HG03060 (cell line): ENCODE results near the gene PPP1R1A.

Experiments used
- ATAC-seq: cut with Tn5 transposase; IDR thresholded peaks from one replicate; pipeline ENCODE4 v1.9.1; 2021; ENCODE audit warnings: low read depth, moderate number of reproducible peaks; ENCODE audit not compliant: unreplicated experiment

The PPP1R1A gene

DNA sequence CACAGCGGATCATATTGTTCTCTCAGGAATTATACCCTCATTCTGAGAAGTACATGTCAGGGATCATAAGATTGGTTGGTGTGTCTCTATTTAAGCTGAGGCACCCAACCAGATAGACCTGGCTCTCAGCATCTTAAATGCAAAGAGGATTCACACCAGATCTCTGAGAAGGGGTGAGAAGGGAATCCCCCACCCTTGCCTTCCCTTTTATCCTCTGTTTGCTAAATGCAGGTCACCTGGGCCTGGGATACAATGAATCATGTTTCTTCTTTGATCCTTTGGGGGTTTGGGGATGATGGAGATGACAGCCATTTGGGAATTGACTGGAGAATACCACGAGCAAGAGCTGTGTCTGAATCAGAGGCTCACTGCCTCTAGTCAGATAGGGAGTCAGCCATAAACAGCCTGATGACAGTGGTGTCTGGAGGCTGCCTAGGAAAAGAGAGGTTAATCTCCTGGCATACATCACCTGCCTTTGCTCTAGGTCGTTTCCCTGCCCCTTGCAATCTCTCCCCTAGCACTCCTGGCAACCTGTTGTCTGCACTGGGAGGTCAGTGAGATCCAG is 50.2 kb downstream of the PPP1R1A start:
- ATAC-seq = no peak

DNA sequence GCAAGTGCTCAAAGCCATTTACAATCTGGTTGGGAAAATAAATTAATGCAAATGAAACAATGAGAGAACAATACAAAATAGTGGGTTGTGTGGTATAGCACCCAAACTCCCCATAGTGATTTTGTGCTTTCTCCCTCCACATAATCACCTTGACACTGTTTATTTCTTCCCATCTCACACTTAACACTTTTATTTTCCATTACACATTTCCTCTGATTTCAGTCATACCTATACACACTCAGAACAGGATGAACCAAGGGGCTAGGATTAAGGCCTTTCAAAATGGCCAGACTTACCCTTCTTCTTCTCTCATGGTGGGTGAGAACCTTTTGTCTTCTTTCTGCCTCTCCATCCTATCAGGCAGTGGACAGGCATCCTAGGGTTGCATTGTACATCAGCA is 53.0 kb downstream of the PPP1R1A start:
- ATAC-seq = no peak

DNA sequence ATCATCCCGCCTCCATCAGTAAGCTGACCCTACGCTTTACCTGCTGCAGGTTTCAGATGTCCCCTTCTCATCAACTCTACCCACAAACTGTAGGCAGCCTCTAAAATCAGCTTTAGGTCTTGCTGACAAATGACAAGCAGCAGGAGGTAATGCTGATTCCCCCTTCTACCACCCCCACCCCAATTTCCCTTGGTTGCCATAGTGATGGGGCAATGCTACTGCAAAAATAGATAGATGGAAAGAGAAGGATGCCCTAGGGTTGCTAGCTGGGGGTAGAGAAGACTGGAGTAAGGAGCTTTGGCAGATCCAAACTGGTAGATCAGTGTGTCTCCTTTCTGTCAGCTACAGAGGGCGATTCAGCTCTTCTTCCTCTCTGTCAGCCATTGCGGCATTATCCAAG is 58.9 kb downstream of the PPP1R1A start:
- ATAC-seq = no peak
